ENCODE measurements around the gene GRIK3.
A peak's percentile ranks its signal among the peaks of the same experiment; 100 is the strongest.
"Not testable (repeated sequence)": the region's sequence is repeated elsewhere in the genome, so short reads cannot be mapped to it uniquely, and the experiment has no call there.

Gene GRIK3

DNA sequence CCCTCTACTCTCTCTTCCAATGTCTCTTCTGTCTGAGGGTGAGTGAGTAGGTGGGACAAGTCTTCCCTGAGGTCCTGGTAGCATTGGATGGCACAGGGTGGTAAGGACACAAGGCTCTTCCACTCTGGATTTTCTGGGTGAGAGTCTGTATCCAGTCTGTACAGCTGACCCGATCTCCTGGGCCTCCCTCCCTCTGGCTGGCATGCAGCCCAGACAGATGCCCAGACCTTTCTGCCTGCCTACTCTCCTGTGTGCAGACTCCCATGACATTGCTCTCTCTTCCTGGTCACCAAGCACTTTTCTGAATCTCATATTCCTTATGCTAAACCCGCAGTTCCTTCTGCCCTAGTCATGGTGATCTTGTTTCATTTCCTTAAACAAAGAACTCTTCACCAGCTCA, 100.3 kb downstream of the GRIK3 start:
- no peak for DNase-seq

DNA sequence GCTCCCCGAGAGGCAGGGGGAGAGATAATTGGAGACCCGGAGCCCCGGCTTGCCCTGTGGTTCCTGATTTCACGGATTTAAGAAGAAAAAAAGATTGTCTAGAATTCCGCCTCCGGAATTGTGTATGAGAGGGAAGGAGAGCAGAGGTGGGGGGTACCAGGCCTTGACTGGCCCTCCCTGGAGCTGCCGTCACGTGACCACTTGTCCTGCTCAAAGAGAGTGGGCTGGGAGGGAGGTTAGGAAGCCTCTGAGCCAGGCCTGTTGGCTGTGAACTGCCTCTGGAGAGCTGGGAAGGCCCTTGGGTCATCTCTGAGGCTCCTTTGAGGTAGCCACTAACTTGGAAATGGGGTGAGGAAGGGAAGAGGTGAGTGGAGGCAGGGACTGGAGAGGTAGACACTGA, 106.5 kb downstream of the GRIK3 start:
- no peak for DNase-seq

DNA sequence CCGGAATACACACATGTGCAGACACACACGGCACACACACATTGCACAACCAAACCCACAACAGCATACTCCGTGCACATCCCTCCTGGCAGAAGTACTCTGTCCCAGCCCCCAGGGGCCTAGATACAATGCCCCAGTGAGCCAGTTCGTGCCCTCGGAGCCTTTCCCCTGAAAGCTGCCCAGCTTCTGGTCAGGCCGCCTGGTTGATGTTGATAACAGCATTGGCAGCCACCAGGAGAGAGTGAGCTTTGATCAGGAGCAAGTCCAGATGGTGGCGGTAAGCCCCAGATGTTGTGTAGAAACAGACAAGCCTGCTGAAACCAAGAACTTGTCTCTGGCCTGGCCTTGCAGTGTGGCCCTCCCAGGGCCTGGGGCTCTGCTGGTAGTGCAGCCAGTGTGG, 109.1 kb downstream of the GRIK3 start:
- no peak for DNase-seq

DNA sequence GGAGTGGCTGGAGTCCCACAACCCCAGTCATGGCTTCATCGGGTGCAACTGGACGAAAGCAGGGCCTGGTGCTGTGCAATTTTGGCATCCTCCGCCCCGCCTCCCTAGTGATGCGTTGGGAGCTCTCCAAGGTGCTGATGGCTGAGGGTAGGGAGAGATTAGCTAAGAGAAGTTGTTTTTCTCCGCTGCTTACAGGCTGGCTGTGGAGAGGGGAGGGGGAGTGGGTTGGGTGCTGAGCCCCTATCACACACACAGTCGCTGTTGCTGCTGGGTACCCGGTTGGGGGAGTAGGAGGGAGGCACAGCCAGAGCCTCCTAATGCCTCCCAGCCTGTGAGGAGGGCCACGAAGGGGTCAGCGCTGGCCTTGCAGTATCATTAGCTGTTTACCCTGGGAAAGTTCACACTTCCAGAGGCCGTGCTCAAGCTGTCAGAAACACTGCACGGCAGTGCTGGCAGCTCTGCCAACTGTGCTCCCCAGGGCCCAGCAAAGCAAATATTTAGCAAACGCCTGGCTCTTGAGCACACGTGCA, 110.0 kb downstream of the GRIK3 start:
- peak; percentile 20 to 37 for DNase-seq

DNA sequence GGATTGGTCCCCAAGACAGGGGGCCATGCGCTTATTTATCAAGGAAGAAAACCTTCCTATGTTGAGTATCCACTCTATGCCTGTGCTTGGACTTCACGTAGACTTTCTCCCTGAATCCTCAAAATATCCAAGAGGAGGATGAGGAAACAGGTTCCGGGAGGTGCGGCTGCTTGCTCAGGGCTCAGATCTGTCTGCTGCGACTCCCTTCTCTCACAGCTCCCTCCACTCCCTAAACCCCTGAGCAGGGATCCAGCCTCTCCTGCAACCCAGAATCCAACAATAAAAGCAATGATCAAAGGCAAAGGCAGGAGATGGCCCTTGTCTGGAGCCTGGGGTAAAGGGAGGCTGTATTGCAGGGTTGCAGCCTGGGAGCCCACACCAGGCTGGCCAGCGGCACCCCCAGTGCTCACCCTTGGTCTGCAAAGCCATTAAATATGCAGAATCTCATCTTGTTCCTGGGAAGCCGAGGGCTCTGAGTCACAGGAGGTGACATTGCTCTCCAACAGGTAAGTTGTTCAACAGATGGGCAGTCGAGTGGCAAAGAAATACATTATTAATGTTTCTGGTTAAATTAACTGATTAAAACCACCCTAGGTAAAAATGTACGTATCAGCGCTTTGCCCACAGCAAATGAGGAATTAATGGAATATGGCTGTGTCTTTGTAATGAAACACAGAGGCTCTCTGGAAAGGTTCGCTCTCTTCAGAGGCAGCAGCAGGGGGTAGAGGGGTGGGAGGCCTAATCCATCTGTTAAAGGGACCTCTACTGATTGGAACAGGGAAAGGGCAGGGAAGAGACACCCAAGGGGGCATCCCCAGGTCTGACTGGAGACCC, 111.5 kb downstream of the GRIK3 start:
- DNase-seq = no peak

DNA sequence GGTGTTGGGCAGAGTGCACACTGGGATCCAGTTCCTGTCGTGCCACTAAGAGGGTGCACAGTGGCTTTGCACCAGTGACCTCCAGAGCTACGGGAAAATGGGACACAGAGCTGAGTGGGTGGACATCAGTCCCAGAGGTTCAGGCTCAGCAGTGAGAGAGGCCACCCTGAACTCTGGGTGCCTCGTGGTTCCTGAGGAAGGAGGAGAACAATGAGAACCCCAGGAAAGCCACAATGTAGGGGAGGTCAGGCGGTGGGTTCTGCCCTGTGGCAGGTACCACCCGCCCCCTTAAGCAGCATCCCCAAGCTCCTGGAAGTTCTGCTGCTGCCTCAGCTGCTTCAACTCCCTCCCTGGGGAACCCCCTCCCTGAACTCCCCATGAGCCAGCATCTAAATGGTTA, 112.2 kb downstream of the GRIK3 start:
- no peak for DNase-seq

DNA sequence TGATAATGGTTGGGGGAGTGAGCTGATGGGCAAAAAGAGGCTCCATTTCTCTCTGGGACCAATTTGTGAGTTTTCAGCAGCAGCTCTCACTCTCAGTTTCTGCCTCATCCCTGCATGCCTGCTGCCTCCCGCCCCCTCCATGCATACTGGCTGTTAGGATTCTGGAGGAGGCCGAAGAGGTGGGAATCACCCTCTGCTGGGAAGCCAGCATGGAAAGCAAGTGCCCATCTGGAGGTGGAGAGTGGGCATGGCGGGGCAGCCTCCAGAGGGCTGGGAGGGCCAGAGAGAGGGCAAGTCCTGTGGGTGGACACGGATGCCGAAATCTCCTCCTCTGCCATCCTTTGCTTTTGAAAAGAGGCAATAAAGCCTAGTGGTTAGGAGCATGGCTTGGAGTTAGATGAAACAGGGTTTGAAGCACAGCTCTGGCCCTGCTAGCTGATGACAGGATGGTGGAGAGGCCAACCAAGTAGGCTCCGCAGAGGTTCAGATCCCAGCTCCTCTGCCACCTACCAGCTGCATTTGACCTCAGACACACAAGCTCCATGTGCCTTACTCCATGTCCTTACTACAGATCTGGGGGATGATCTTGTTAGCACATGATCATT, 113.4 kb downstream of the GRIK3 start:
- no peak for DNase-seq

DNA sequence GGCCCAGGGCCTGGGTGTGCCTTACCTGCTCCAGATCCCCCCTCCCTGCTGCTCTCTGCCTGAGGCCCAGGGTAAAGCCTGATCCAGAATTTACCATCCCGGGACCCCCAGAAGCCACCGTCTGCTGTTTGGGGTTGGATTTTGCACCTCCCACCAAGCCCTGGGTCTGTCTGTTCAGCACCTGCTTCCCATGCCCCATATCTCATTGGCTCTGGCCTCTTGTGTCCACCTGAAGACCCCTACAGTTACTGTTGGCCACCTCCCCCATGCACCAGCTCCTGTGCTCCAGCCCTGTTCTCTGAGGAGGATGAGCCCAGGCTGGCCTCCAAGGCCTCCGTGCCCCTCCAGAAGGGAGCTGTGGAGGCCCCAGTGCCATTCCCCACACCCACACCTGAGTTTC, 113.9 kb downstream of the GRIK3 start:
- no peak for DNase-seq

DNA sequence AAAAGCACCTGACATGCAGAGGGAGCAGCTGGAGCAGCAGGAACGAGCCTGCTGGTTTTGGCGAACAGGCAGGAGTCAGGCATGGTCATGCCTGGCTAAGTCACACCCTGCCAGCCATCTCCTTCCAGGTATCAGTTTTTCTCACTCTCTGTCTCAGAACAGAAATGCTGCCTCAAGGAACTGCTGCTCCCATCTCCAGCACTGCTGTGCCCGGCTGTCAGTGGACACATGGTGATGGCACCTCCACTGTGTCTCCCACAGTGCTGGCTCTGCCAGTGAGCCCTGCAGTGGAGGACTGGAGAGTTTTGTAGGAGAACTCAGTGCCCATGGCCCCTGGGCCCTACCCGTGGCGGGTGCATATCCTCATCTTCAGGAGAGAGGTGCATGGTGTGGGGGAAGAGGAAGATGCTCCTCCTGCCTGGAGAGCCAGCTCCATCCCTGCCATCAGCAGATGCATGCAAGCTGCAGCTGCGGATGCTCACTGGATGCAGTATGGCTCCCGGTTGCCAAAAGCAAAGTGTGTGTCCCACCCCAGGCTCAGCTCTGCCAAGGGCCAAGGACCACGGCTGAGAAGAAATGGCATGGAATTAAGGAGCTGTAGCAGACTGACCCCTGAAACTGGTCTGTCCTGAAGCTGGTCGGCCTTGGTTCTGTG, 114.7 kb downstream of the GRIK3 start:
- no peak for DNase-seq

DNA sequence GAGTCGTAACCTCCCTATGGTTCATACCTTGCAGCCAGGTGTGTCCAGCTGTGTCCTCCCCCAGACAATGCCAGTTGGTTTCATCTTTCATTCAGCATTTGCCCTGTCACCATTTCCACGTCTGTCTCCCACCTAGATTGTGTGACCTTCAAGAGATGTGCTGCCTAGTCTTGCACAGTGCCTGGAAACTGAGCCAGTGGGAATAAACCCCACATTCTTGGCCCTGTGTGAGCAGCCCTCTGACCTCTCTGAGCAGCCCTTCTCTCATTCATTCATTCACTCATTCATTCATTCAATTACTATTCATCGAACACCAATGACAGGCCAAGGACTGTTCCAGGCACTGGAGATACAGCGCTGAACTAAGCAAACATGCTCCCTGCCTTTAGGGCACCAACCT, 115.7 kb downstream of the GRIK3 start:
- DNase-seq = no peak

DNA sequence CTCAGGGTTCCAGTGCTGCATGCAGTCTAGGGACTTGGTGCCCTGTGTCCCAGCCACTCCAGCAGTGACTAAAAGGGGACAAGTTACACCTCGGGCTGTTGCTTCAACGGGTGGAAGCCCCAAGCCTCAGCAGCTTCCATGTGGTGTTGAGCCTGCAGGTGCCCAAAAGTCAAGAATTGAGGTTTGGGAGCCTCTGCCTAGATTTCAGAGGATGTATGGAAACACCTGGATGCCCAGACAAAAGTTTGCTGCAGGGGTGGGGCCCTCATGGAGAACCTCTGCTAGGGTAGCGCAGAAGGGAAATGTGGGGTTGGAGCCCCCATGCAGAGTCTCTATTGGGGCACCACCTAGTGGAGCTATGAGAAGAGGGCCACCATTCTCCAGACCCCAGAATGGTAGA, 117.8 kb downstream of the GRIK3 start:
- DNase-seq = not testable (repeated sequence)

DNA sequence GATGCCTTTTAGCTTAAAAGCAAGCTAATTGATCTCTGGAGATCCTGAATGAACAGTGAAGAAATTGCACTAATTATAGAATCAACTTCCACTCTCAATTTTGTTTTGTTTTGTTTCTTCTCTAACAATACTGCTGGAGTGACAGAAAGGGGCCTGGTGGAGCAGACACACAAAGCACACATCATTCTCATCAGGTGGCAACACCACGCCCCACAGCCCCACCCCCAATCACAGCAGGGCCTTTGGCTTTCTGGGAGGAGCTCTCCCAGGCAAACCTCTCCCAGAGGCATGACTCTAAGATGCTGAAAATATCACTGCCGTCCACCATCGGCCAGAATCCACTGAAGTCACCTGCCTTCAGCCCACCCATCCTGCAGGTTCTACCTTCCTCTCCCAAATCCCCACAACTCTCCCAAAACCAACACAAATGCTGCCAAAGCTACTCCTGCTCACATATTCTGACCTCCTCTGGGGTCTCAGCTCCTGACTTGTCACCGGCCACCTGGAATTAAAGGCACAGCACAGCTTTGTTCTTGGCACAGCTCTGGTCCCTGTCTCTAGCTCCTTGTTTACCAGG, 120.7 kb downstream of the GRIK3 start:
- no peak for DNase-seq

DNA sequence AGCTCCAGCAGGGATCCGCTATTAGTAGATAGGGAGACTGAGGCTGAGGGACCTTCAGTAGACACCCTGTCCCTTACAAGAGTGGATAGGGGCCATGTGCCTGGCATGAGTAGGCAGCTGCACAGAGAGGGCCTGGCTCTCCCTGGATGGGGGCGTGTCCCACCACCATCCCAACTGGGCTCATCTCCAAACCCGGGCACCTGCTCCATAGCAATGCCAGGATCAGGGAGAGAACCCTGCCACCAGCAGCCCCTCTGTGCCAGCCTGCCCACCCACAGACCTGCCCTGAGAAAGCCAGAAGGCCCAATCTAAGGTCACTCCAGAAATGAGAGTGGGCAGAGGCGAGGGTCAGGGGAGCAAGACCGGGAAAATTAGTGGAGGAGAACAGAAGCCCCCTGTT, 121.3 kb downstream of the GRIK3 start:
- DNase-seq = no peak

DNA sequence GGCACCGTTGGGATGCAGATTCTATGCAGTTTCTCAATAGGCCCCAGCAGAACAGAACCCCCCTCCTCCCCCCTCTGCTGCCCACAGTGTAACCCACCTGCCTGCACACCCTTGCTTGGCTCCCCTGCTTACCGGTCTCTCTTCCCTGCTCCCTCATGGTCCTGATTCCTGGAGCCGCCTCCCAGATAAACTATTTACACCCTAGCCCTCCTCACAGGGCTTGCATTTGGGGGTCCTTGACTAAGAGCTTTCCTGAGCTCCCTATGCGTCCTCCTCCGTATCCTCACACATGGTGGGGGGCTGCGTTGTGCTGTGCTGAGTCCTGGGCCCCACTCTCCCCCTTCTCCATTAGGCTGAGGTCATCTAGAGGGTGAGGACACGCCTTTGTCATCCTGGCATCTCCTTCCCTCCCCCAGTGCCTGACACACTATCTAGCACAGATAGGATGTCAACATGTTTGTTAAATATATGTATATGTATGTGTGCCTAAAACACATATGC, 121.9 kb downstream of the GRIK3 start:
- DNase-seq = no peak

DNA sequence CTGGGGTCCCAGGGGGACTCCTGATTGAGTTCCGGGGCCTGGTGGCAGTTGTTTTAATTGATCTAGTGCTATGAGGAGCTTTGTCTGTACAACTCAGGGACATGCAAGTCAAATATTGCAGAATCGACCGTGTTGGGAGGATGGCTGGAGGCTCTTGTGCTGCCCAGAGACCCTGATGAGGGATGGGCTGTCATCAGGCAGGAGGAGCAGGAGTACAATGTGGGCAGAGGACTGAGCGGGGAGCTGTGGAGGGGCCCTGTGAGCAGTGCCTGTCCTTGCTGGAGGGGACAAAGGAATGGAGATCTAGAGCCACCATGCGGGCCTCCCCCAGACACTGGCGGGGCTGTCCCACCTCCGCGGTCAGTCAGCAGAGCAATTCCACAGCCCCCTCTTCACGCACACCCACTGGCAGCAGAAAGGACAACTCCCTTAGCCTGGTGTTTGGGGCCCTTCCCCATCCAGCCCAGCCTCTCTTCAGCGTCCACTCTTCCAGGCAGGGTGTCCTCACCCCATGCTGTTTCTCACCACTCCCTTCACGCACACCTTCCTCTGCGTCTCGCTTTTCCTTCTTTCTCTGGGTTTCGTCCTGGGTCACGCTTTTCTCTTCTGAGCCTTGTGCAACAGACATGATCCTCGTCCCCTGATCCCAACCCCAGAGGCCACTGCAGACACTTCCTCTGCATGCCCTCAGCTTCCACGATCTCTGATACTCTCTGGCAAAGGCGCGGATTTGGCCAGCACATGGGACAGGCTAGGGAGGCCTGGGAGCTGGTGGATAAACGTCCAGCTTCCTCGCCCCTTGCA, 122.6 kb downstream of the GRIK3 start:
- DNase-seq = no peak

DNA sequence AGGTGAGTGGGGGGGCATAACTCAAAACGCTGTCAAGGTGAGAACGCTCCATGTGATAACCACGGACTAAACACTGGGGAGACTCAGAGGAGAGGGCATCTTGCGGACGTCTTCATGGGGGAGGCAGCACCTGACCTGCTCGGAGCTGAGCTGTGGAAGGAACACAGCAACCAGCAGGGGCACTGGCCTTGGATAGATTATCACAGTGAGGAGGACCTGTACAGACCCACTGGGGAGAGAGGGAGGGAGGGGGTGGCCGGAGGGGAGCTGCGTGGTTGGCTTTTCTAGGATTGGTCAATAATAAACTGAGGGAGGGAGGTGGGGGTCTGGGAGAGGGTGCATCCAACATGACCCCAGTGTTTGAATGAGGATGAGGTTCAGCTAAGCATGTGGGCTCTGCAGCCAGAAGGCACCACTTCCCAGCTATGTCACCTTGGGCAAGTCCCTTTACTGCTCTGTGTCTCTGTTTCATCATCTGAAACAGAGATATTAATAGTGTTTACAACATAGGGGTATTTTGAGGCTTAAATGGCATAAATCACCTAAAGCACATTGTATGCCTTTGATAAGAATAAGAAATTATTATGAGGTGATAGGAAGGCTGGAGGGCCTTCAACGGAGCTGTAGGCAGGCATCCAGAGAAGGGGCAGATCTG, 123.3 kb downstream of the GRIK3 start:
- DNase-seq = no peak

DNA sequence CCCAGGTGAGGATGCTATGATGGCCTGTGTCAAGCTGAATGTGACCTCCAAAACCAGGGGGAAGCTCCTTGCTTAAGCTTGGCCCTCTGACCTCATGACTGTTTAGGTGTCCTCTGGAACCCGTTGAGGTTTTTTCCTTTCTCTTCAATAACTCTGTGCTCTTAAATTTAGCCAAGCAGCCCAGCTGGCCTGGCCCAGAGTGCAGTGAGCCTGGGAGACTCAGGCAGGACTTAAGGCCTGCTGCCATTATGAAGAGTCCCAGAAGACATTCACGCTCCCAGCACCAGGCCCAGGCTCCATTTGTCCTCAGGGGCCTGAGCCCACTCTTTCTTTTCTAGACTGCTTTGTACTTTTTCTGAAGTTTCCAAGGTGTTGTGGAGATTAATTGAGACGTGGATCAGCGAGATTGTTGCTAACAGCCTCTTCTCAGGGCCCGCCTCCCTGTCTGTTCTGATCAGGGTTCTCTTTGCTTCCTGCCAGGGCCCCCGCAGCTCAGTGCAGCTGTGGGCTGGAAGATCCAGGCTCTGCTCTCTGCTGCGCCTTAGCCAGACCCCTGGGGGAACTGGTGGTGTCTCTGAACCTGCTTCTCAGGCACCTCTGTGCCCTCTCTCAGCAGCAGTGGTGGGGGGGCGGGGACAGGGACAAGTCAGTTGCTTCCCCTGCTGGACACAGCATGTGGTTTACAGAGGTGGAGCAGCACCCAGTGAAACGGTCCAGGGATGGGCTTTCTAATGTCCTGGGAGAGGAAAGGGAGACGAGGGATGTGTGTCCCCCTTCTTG, 124.2 kb downstream of the GRIK3 start:
- no peak for DNase-seq

DNA sequence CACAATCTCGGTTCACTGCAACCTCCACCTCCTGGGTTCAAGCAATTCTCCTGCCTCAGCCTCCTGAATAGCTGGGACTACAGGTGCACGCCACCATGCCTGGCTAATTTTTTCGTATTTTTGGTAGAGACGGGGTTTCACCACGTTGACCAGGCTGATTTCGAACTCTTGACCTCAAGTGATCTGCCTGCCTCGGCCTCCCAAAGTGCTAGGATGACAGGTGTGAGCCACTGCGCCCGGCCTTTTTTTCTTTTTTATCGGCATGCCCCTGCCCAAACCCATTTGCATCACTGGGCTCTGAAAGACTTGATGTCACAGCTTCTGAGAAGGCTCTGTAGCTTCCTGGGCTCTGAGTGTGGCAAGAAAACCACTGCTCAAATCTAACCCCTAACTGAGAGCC, 125.0 kb downstream of the GRIK3 start:
- not testable (repeated sequence) for DNase-seq

DNA sequence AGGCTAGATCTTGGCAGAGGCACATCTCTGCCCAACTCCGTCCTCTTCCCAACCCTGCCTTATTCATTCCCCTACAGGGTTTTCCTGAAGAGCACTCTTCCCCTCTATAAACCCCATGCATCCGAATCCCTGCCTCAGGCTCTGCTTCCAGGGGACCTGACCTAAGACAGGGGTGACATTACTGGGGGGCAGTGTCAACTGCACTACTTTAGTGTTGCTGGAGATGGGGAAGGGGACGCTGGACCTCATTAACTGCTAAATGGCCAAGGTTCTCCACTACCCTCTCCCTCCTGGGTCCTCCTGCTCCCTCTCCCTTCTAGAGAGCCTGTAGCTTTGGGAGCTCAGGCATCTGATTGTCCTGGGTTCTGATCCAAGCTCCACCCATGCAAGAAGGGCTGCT, 126.2 kb downstream of the GRIK3 start:
- DNase-seq = no peak

DNA sequence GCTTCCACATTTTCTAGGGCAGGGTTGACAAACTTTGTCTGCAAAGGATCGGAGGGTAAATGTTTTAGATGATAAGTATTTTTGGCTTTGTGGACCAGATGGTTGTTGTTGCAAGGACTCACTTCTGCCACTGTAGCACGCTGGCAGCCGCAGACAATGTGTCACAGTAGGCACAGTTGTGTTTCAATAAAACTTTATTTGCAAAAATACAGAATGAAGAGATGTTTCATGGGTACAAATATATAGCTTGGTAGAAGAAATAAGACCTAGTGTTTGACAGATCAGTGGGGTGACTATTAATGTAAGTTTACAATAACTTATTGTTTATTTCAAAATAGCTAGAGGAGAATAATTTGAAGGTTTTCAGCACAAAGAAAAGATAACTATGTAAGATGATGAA, 127.8 kb downstream of the GRIK3 start:
- no peak for DNase-seq

DNA sequence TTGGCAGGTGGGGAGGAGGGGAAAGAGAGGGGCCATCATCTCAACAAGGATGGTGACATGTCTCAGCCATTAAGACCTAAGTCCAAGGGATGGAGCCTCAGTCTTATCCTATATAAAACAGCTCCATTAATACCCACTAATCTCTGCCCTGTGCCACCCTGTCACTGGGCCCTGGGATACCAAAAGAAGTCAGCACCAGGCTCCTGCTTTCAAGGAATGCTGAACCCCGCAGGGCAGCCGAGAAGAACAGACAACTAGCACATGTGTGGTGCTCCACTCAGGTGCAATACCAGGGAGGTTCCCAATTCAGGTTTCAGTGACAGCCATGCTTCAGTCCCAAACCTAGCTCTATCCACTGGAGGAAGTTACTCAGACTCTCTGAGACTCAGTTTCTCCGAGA, 128.4 kb downstream of the GRIK3 start:
- no peak for DNase-seq

Data from stimulated activated CD4-positive, alpha-beta T cell treated with anti-CD3 and anti-CD28 coated beads, Interleukin-2, amount 100 ng/mL, for 48 hours (primary cell).